ENCODE measurements around the gene DNASE1L1. TPM values are rescaled to one million over a fixed set of nuclear protein-coding genes. Genes with fewer than 3 reads are reported as not detected.

Gene DNASE1L1
- total RNA-seq, 4 donors from 2014 or later: 21.7 to 41.4 (median 32.1) TPM

DNA sequence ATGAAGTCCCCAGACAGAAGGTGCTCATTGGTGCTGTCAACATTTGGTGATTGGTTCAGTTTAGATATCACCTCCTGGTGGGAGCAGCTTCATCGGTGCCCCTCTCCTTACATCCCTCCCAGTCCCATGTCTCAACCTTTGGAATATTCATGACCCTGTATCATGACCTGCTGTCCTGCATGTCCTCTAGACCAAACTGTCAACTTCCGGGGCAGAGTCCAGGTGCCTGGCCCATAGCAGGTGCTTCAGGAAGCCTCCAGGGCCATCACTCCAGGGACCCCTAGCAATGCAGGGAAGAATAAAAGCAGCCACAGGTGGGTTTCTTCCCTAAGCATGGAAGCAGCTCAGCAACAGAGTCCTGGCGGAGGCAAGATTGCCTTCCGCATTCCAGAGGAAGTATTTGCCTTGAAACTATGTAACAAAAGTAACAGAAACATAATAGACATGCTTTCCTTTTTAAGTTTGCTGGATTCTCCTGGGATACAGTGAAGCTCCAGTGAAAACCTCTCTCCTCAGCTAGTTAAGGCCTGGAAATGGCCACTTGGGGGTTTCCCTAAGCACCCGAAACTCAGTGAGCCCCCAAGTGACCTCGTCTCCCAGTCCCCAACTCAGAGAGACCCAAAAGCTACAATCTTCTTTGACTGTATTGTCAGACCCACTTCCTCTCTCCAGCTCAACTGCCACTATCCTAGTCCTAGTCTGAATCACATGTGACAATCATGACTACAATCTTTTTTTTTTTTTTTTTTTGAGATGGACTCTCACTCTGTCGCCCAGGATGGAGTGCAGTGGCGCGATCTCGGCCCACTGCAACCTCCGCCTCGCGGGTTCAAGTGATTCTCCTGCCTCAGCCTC, 18.1 kb upstream of the DNASE1L1 start:
- H3K27ac ChIP-seq: peak overlapping the region in 1 of 4 donors; percentile 21
- peaks cover 5 to 42% (median 7%) of the 10 kb centered on the region in 3 donors for H3K4me1 ChIP-seq
- peaks cover 0 to 6% (median 0%) of the 10 kb centered on the region in 3 donors for H3K36me3 ChIP-seq
- intact Hi-C loops (cut with DNase I): no loop called here
- DNase-seq: no peak
- H3K9me3 ChIP-seq: no peaks in the 10 kb centered on the region
- H3K27me3 ChIP-seq: no peaks in the 10 kb centered on the region
- TF ChIP-seq, protein P1, sequence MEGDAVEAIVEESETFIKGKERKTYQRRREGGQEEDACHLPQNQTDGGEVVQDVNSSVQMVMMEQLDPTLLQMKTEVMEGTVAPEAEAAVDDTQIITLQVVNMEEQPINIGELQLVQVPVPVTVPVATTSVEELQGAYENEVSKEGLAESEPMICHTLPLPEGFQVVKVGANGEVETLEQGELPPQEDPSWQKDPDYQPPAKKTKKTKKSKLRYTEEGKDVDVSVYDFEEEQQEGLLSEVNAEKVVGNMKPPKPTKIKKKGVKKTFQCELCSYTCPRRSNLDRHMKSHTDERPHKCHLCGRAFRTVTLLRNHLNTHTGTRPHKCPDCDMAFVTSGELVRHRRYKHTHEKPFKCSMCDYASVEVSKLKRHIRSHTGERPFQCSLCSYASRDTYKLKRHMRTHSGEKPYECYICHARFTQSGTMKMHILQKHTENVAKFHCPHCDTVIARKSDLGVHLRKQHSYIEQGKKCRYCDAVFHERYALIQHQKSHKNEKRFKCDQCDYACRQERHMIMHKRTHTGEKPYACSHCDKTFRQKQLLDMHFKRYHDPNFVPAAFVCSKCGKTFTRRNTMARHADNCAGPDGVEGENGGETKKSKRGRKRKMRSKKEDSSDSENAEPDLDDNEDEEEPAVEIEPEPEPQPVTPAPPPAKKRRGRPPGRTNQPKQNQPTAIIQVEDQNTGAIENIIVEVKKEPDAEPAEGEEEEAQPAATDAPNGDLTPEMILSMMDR (IDR thresholded peaks at IDR 0.05): no peak
- no peak for TF ChIP-seq POLR2A (IDR thresholded peaks at IDR 0.05)
- H3K4me3 ChIP-seq: no peak overlapping the region
- WGBS, 2 donors: 56 to 84% methylated on average over 2 to 5 of the region's 13 CpGs

DNA sequence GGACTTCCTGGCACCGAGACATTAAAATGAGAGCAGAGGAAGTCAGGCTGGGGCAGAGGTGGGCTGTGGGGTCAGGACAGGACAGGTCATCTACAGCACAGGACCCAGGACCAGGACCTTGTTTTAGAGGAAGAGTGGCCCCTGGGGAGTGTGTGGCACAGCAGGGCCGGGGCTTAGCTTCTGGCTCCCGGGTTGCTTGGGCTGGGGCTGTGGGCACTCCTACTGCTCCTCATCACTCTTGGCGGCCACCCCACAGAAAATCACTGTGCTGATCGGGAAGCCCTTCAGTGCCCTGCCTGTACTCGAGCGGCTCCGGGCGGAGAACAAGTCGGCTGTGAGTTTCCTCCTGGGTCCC, 11.3 kb upstream of the DNASE1L1 start:
- TF ChIP-seq POLR2A (IDR thresholded peaks at IDR 0.05): no peak
- TF ChIP-seq, protein P1 (IDR thresholded peaks at IDR 0.05): no peak
- WGBS, 2 donors: 78% methylated on average over 10 of the region's 10 CpGs; no CpG with 5 or more reads in 1 of the 2 donors
- no peak overlapping the region for H3K4me3 ChIP-seq
- intact Hi-C loops (cut with DNase I): no loop called here
- H3K27me3 ChIP-seq: no peaks in the 10 kb centered on the region
- no peaks in the 10 kb centered on the region for H3K9me3 ChIP-seq
- DNase-seq: no peak
- H3K27ac ChIP-seq: no peak overlapping the region
- no peaks in the 10 kb centered on the region for H3K4me1 ChIP-seq
- peaks cover 0 to 20% (median 6%) of the 10 kb centered on the region in 3 donors for H3K36me3 ChIP-seq

DNA sequence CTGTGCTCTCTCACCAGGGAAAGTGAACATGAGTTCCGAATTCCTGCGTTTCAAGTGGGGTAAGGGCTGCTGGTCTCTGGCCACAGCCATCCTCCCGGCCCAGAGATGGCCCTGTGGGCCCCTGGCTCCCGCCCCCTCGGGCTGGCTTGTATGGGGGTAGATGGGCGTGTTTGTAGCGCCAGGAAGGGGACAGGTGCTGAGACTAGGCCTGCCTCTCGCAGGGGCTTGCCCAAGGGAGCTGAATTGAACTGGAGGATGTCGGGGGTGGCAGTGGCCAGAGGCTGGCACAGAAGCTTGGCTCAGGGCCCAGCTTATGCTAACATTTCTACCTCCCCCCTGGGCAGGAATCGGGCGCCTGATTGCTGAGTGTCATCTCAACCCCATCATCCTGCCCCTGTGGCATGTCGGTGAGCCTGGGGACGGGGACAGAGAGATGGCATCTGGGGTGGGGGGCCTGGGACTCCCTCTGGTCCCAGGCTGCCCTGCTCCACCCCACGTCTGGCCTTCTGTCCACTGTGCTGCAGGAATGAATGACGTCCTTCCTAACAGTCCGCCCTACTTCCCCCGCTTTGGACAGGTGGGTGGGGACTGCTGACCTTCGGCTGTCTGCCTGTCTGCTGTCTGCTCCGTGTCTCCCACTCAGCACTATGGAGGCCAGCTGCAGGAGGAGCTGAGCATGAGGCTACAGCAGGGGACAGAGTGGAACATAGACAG, 10.8 kb upstream of the DNASE1L1 start:
- intact Hi-C loops (cut with DNase I): no loop called here
- H3K4me3 ChIP-seq: no peak overlapping the region
- peak overlapping the region in 2 of 4 donors; percentile 14 to 46 for H3K27ac ChIP-seq
- no peaks in the 10 kb centered on the region for H3K9me3 ChIP-seq
- H3K4me1 ChIP-seq: no peaks in the 10 kb centered on the region
- TF ChIP-seq, protein P1 (IDR thresholded peaks at IDR 0.05): no peak
- no peak for TF ChIP-seq POLR2A (IDR thresholded peaks at IDR 0.05)
- no peaks in the 10 kb centered on the region for H3K27me3 ChIP-seq
- peaks cover 0 to 25% (median 6%) of the 10 kb centered on the region in 3 donors for H3K36me3 ChIP-seq
- no peak for DNase-seq
- WGBS, 2 donors: 20 to 46% methylated on average over 1 to 5 of the region's 19 CpGs

DNA sequence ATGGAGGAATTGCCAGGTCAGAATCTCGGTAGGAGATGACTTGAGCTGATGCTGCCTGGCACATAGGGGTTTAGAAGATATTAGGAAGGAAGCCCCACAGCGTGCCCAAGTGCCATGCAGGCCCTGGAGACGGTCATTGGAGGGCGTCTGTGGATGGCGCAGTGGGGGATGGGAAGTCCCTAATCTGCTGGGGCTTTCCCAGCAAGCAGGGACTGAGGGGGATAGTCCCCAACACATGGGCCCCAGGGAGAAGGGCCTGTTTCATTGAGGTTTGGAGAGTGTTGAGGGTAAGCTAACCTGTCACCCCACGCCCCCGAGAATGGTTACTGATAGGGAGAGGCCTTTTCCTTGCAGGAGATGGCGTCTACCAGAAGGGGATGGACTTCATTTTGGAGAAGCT, 10.1 kb upstream of the DNASE1L1 start:
- no peak for TF ChIP-seq POLR2A (IDR thresholded peaks at IDR 0.05)
- TF ChIP-seq, protein P1 (IDR thresholded peaks at IDR 0.05): no peak

DNA sequence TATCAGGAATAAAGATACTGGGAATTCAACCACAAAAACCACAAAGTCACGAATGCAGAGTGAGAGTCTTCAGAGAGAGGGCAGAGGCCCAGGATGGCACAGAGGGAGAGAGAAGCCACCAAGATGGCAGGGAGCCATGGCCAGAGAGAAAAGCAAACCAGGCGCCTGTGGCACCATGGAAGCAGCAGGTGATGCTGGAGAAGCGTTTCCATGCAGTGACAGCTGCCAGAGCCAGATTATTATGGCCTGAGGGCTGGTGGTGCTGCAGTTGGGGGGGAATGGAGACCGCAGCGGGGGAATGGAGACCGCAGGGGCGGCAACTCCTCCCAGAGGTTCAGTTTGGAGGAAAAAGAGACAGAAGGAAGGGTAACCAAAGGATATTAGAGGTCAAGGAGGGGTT, 8.1 kb upstream of the DNASE1L1 start:
- H3K9me3 ChIP-seq: no peaks in the 10 kb centered on the region
- H3K36me3 ChIP-seq: peaks cover 0 to 36% (median 6%) of the 10 kb centered on the region in 3 donors
- TF ChIP-seq, protein P1 (IDR thresholded peaks at IDR 0.05): no peak
- no peak for TF ChIP-seq POLR2A (IDR thresholded peaks at IDR 0.05)
- intact Hi-C loops (cut with DNase I): no loop called here
- DNase-seq: no peak
- peaks cover 0 to 14% (median 5%) of the 10 kb centered on the region in 3 donors for H3K4me1 ChIP-seq
- no peaks in the 10 kb centered on the region for H3K27me3 ChIP-seq
- WGBS, 2 donors: 67 to 75% methylated on average over 5 to 7 of the region's 7 CpGs
- H3K4me3 ChIP-seq: no peak overlapping the region
- no peak overlapping the region for H3K27ac ChIP-seq

More for the DNA sequence above, 10.1 kb upstream of the DNASE1L1 start:
- no peaks in the 10 kb centered on the region for H3K9me3 ChIP-seq
- H3K27me3 ChIP-seq: no peaks in the 10 kb centered on the region
- H3K4me1 ChIP-seq: no peaks in the 10 kb centered on the region
- intact Hi-C loops (cut with DNase I): no loop called here
- H3K27ac ChIP-seq: peak overlapping the region in 1 of 4 donors; percentile 14
- no peak for DNase-seq
- H3K36me3 ChIP-seq: peaks cover 0 to 26% (median 6%) of the 10 kb centered on the region in 3 donors
- no peak overlapping the region for H3K4me3 ChIP-seq
- WGBS, 2 donors: 85 to 89% methylated on average over 5 to 8 of the region's 8 CpGs

Measured in esophagus squamous epithelium (tissue), 5 donors.